T-helper 17 cell (primary cell): ENCODE measurements around the gene EAF1. TPM values are rescaled to one million over a fixed set of nuclear protein-coding genes. Genes with fewer than 3 reads are reported as not detected.
"Not testable (repeated sequence)": the region's sequence is repeated elsewhere in the genome, so short reads cannot be mapped to it uniquely, and the experiment has no call there.

ENCODE experiments used
- ATAC-seq: fragments of 150-1000 bp; cut with Tn5 transposase; 2 replicates; pipeline ENCODE4 v1.10.0; 2021; ENCODE audit warnings: mild to moderate bottlenecking, moderate library complexity
- DNase-seq, 3 donors: peaks; one replicate each; pipeline versions ENCODE4 v3.0.0 to v3.0.0-alpha.2; 2020 to 2021
- H3K9me3 ChIP-seq: one replicate; pipeline ENCODE4 v1.7.0; 2013; ENCODE audit warnings: low read length, mild to moderate bottlenecking; ENCODE audit not compliant: control insufficient read depth, poor library complexity, severe bottlenecking
- H3K27ac Mint-ChIP-seq: one replicate; pipeline ENCODE4 v1.8.0; 2022; ENCODE audit warnings: mild to moderate bottlenecking, moderate library complexity, mixed read lengths
- H3K27me3 Mint-ChIP-seq: one replicate; pipeline ENCODE4 v1.8.0; 2022; ENCODE audit warnings: mixed read lengths
- H3K36me3 Mint-ChIP-seq: one replicate; pipeline ENCODE4 v1.8.0; 2022; ENCODE audit warnings: low read depth, mixed read lengths
- H3K4me1 Mint-ChIP-seq: one replicate; pipeline ENCODE4 v1.8.0; 2022; ENCODE audit warnings: mild to moderate bottlenecking, mixed read lengths
- H3K4me3 Mint-ChIP-seq: one replicate; pipeline ENCODE4 v1.8.0; 2022; ENCODE audit warnings: mild to moderate bottlenecking, moderate library complexity, mixed read lengths
- total RNA-seq, 4 donors: library from RNA in 2 of 4; stranded (reverse) in 2 of 4; gene quantifications; one replicate each; pipeline ENCODE4 v1.2.3 and lab custom pipeline; 2022 to 2026

The EAF1 gene
- total RNA-seq, 2 donors from 2014 or later = 25.9 to 31.5 TPM

GRCh38 chr3:15449489-15450224 is 22.3 kb downstream of the EAF1 start:
- Mint-ChIP-seq H3K27ac (no peak overlapping the region), H3K4me3 (no peak overlapping the region), H3K36me3 (peaks cover 6% of the 10 kb centered on the region), H3K4me1 (no peaks in the 10 kb centered on the region), H3K27me3 (no peaks in the 10 kb centered on the region)
- DNase-seq (no peak), ATAC-seq (no peak)
- H3K9me3 ChIP-seq = no peaks in the 10 kb centered on the region

DNA sequence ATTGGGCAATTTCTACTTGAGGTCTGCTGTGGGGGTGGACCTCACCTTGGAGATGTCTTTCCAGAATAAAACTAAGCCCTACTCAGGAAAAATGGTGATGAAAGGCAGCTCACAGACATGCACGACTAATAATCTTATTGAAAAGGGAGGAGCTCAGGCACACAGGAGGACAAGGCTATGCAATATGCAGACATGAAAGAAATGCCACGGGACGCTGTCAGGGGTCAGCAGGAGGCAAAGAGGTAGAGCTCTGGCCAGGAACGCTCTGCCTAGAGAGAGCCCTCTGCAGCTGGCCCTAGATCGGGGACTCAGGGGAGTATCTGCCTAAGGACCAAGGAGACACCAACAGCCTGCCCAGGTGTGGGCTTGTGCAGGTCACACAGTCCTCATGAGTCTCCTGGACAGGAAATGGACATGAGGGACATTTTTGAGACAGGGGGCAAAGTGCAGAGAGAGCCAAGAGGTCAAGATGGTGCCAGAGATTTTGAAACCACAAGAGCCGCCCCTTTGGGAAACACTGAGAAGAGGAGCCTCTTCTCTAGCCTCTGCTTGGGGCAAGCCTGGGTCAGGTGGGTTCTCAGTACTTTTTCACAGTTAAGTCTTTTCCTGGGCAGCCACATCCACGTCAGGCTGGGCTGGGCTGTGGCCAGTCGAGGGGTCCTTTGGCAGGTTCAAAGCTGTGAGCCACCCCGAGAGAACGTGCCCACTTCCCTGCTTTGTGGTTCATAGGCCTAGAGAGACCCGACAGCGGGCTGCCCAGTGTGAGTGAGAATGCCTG is 23.2 kb downstream of the EAF1 start:
- ATAC-seq = no peak
- Mint-ChIP-seq H3K27ac (peak overlapping the region; percentile 54), H3K36me3 (peaks cover 6% of the 10 kb centered on the region)

DNA sequence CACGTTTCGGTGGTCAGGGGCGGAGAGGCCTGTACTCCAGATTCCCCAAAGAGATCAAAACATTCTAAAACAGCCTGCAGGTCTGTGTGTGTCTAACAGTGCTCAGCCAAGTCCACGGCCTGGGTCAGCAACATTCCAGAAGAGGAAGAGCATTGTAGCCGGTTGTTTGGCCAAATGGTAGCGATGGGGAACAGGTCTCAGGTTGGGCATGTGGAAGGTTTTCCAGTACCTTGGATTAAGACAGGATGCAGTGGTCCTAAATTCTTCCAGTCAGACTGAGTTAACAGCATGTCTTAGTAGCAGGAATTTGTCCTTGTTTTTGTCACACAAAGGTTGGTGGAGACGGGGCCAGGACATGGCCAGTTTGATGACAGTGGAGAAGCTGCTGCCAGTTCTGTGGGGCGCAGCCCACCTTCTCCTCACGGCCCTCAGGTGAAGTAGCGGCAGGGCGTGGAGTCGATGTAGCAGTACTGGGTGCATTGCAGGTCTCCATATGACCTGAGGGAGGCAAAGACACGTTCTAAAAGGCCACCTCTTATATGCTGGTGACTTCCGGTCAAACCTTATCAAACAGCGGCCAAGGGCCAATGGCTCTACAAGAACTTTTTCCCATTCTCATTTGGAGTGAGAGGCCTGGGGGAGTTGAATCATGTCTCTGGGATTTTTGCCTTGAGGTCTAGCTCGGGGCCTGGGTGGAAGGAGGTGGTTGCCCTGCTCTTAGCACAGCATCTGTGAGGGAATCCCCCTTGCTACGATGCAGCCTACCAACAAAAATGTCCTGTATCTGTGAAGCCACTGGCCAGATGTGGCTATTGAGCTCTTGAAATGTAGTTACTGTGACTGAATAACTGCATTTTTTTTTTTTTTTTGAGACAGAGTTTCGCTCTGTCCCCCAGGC is 24.1 kb downstream of the EAF1 start:
- ATAC-seq (no peak), DNase-seq (no peak)
- H3K4me1 Mint-ChIP-seq = no peaks in the 10 kb centered on the region
- H3K36me3 Mint-ChIP-seq = peaks cover 6% of the 10 kb centered on the region
- H3K9me3 ChIP-seq = no peaks in the 10 kb centered on the region
- peak overlapping the region; percentile 54 for H3K27ac Mint-ChIP-seq
- no peak overlapping the region for H3K4me3 Mint-ChIP-seq
- H3K27me3 Mint-ChIP-seq = no peaks in the 10 kb centered on the region

More for the DNA sequence above, 23.2 kb downstream of the EAF1 start:
- Mint-ChIP-seq H3K4me3 (peak overlapping the region; percentile 16), H3K27me3 (no peaks in the 10 kb centered on the region), H3K4me1 (no peaks in the 10 kb centered on the region)
- DNase-seq = no peak
- no peaks in the 10 kb centered on the region for H3K9me3 ChIP-seq

GRCh38 chr3:15452156-15452555 is 24.8 kb downstream of the EAF1 start:
- Mint-ChIP-seq H3K27me3 (no peaks in the 10 kb centered on the region), H3K36me3 (peaks cover 6% of the 10 kb centered on the region), H3K4me1 (no peaks in the 10 kb centered on the region), H3K4me3 (no peak overlapping the region), H3K27ac (no peak overlapping the region)
- H3K9me3 ChIP-seq = no peaks in the 10 kb centered on the region
- DNase-seq (no peak), ATAC-seq (no peak)

GRCh38 chr3:15452961-15453360 is 25.6 kb downstream of the EAF1 start:
- DNase-seq (no peak), ATAC-seq (no peak)
- H3K4me1 Mint-ChIP-seq = no peaks in the 10 kb centered on the region
- no peak overlapping the region for H3K27ac Mint-ChIP-seq
- no peaks in the 10 kb centered on the region for H3K9me3 ChIP-seq
- H3K36me3 Mint-ChIP-seq = peaks cover 6% of the 10 kb centered on the region
- no peaks in the 10 kb centered on the region for H3K27me3 Mint-ChIP-seq
- H3K4me3 Mint-ChIP-seq = no peak overlapping the region

DNA sequence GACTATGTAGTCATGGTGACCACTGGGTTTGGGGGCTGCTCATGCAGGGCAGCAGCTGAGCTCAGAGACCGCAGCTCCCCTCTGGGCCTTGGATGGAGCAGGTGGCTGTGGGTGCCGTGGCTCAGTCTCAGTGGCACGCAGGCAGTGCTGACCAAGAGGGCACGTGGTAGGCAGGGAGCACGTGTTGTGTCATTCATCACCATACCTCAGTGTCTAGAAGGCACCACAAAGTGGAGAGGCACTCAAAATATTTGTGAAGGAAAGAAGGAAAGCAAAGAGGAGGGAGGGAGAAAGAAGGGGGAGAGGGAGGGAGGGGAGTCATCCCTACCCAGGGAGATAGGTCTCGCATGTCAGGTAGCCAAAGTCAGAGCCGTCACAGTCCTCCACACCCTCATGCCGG is 26.1 kb downstream of the EAF1 start:
- ATAC-seq = no peak
- H3K27ac Mint-ChIP-seq = no peak overlapping the region

GRCh38 chr3:15453991-15454625 is 26.7 kb downstream of the EAF1 start:
- DNase-seq = no peak
- H3K27me3 Mint-ChIP-seq = no peaks in the 10 kb centered on the region
- H3K9me3 ChIP-seq = no peaks in the 10 kb centered on the region
- H3K27ac Mint-ChIP-seq = no peak overlapping the region
- peaks cover 6% of the 10 kb centered on the region for H3K36me3 Mint-ChIP-seq
- H3K4me3 Mint-ChIP-seq = no peak overlapping the region
- no peak for ATAC-seq
- no peaks in the 10 kb centered on the region for H3K4me1 Mint-ChIP-seq

More for the DNA sequence above, 26.1 kb downstream of the EAF1 start:
- Mint-ChIP-seq H3K4me3 (no peak overlapping the region), H3K4me1 (no peaks in the 10 kb centered on the region), H3K36me3 (peaks cover 6% of the 10 kb centered on the region), H3K27me3 (no peaks in the 10 kb centered on the region)
- no peak for DNase-seq
- H3K9me3 ChIP-seq = no peaks in the 10 kb centered on the region

DNA sequence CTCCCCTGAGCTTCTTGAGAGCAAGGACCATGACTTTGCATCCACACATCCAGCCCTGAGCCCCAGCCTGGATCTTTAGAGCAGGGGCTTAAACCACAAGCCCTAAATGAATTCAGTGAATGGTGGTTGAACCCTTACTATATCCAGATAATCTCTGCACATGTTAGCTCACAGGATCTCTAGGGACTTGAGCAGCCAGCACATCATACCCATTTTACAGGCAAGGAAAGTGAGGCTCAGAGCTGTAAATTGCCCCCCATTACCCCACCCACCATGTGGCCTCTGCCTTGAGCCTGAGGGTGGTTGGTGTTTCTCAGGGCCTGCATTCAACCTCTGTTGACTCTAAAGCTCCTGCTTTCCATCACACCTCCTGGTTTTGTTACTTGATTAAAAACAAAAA is 27.6 kb downstream of the EAF1 start:
- peaks cover 2% of the 10 kb centered on the region for H3K4me1 Mint-ChIP-seq
- H3K36me3 Mint-ChIP-seq = peaks cover 8% of the 10 kb centered on the region
- H3K4me3 Mint-ChIP-seq = no peak overlapping the region
- ATAC-seq (no peak), DNase-seq (no peak)
- no peaks in the 10 kb centered on the region for H3K27me3 Mint-ChIP-seq
- peak overlapping the region; percentile 14 for H3K27ac Mint-ChIP-seq
- no peaks in the 10 kb centered on the region for H3K9me3 ChIP-seq

DNA sequence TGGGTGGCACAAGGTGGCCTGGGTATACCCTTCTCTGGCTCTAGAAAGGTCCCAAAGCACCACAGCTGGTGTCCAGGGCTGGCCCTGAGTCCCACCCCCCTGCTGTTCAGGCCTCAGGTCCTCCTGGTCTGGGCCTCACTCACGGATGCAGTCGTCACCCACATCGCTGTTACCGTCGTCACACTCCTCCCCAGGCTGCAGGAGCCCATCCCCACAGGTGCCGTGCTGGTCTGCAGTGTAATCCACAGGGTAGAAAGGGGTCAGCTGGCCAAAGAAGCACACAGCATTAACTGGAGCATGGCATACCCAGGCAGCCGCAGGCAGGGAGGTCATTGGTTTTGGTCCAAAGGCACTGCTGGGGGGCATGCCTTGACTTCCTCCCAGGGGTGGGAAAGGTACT is 28.4 kb downstream of the EAF1 start:
- DNase-seq (no peak), ATAC-seq (no peak)
- peak overlapping the region; percentile 14 for H3K27ac Mint-ChIP-seq
- H3K27me3 Mint-ChIP-seq = no peaks in the 10 kb centered on the region
- H3K36me3 Mint-ChIP-seq = peaks cover 4% of the 10 kb centered on the region
- no peaks in the 10 kb centered on the region for H3K9me3 ChIP-seq
- H3K4me1 Mint-ChIP-seq = peaks cover 10% of the 10 kb centered on the region
- no peak overlapping the region for H3K4me3 Mint-ChIP-seq

- H3K9me3 ChIP-seq = no peaks in the 10 kb centered on the region
- DNase-seq (no peak), ATAC-seq (no peak)
- Mint-ChIP-seq H3K27me3 (no peaks in the 10 kb centered on the region), H3K27ac (no peak overlapping the region), H3K4me1 (peaks cover 14% of the 10 kb centered on the region), H3K4me3 (no peak overlapping the region), H3K36me3 (peaks cover 2% of the 10 kb centered on the region)
These were observed 28.9 kb downstream of the EAF1 start for GRCh38 chr3:15456321-15456720.

DNA sequence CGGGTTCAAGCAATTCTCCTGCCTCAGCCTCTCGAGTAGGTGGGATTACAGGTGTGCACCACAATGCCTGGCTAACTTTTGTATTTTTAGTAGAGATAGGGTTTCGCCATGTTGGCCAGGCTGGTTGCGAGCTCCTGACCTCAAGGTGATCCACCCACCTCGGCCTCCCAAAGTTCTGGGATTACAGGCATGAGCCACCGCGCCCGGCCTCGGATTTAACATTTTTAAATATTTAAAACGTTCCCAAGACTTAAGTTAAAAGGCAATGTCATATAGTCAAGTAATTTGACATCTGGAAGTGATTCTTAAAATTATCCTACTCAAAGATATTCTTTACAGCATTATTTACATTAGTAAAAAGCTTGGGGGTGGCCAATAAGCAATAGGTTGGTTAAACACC is 29.5 kb downstream of the EAF1 start:
- peaks cover 16% of the 10 kb centered on the region for H3K4me1 Mint-ChIP-seq
- DNase-seq, H3K36me3 Mint-ChIP-seq, H3K27ac Mint-ChIP-seq, H3K4me3 Mint-ChIP-seq, H3K27me3 Mint-ChIP-seq, ATAC-seq, H3K9me3 ChIP-seq: not testable (repeated sequence)

DNA sequence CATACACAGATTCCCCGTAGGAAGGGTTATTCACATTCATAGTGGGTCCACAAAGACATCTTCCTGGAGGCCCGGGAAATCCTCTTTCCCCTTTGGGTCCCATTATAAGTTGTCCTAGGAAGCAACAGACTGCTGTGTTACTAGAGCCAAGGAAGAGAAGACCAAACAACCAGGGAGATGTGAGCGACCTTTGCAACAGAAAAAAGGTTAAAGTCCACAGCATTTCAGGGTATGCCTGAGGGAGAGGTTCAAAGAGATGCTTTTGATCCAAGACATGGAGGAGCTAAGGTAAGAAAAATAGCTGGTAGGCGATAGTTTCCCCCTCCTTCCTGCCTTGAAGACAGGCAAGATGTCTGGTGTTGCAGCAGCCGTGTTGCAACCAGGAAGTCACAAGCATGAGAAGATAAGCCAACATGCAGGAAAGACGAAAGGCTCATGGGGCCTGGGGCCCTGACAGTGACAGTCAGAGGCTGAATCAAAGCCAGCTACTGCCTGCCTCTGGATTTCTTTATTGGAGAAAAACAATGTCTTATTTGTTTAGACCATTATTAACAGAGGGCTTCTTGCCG is 30.9 kb downstream of the EAF1 start:
- no peak overlapping the region for H3K27ac Mint-ChIP-seq
- H3K4me3 Mint-ChIP-seq = no peak overlapping the region
- peaks cover 25% of the 10 kb centered on the region for H3K4me1 Mint-ChIP-seq
- no peak for ATAC-seq
- DNase-seq = no peak
- H3K36me3 Mint-ChIP-seq = peaks cover 5% of the 10 kb centered on the region
- H3K27me3 Mint-ChIP-seq = no peaks in the 10 kb centered on the region
- H3K9me3 ChIP-seq = no peaks in the 10 kb centered on the region
